Measurements from ENCODE around the gene SLC25A51. TPM values are rescaled to one million over a fixed set of nuclear protein-coding genes. Genes with fewer than 3 reads are reported as not detected.

The SLC25A51 gene
- total and polyA plus RNA-seq, 4 donors, result 3.8 to 24.4 (median 9.1) TPM

DNA sequence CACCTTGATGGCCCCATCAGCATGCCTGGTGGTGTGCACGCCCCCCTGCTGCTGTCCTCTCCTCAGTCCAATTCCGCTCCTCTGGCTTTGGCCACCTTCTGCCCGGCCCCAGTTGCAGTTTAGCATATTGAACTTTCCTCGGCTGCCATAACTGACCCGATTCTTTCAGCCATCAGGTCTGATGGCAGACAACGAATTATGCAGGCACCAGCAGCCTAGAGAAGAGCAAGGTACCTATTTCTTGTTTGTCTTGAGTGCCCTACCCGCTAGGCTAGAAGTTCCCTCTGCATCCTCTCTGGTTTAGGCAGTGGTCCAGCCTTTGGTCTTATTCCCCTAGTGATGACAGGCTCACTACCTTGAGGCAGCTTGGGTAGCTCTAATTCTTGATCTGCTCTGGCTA, 43.0 kb upstream of the SLC25A51 start:
- 96% methylated on average over 7 of the region's 7 CpGs for WGBS
- no peak for DNase-seq (ENCODE audit: low spot score)
- H3K9ac ChIP-seq (ENCODE audit: low read depth in 1 of 2, low read length in 2 of 2), result no peak overlapping the region
- H3K4me3 ChIP-seq (ENCODE audit: low read depth in 1 of 3, low read length in 3 of 3), result no peak overlapping the region
- no peaks in the 10 kb centered on the region for H3K9me3 ChIP-seq (ENCODE audit: control insufficient read depth in 4 of 4, low read length in 3 of 4)
- TF ChIP-seq HNF4A (conservative IDR thresholded peaks at IDR 0.05), result no peak
- no peak for TF ChIP-seq YY1 (IDR thresholded peaks at IDR 0.05)
- no peak for TF ChIP-seq GABPA (IDR thresholded peaks at IDR 0.05 in 1 of 2, conservative IDR thresholded peaks at IDR 0.05 in 1 of 2)
- no peak for TF ChIP-seq SP1 (IDR thresholded peaks at IDR 0.05)
- no peak for TF ChIP-seq HNF4G (IDR thresholded peaks at IDR 0.05)
- no peak for TF ChIP-seq TAF1 (conservative IDR thresholded peaks at IDR 0.05)
- TF ChIP-seq, protein P1, sequence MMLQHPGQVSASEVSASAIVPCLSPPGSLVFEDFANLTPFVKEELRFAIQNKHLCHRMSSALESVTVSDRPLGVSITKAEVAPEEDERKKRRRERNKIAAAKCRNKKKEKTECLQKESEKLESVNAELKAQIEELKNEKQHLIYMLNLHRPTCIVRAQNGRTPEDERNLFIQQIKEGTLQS (IDR thresholded peaks at IDR 0.05), result no peak
- TF ChIP-seq, protein P2, sequence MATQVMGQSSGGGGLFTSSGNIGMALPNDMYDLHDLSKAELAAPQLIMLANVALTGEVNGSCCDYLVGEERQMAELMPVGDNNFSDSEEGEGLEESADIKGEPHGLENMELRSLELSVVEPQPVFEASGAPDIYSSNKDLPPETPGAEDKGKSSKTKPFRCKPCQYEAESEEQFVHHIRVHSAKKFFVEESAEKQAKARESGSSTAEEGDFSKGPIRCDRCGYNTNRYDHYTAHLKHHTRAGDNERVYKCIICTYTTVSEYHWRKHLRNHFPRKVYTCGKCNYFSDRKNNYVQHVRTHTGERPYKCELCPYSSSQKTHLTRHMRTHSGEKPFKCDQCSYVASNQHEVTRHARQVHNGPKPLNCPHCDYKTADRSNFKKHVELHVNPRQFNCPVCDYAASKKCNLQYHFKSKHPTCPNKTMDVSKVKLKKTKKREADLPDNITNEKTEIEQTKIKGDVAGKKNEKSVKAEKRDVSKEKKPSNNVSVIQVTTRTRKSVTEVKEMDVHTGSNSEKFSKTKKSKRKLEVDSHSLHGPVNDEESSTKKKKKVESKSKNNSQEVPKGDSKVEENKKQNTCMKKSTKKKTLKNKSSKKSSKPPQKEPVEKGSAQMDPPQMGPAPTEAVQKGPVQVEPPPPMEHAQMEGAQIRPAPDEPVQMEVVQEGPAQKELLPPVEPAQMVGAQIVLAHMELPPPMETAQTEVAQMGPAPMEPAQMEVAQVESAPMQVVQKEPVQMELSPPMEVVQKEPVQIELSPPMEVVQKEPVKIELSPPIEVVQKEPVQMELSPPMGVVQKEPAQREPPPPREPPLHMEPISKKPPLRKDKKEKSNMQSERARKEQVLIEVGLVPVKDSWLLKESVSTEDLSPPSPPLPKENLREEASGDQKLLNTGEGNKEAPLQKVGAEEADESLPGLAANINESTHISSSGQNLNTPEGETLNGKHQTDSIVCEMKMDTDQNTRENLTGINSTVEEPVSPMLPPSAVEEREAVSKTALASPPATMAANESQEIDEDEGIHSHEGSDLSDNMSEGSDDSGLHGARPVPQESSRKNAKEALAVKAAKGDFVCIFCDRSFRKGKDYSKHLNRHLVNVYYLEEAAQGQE (IDR thresholded peaks at IDR 0.05), result no peak
- TF ChIP-seq EGR1 (IDR thresholded peaks at IDR 0.05; ENCODE audit: low read depth in 2 of 2), result no peak
- TF ChIP-seq RAD21 (IDR thresholded peaks at IDR 0.05), result no peak
- TF ChIP-seq, protein P3, sequence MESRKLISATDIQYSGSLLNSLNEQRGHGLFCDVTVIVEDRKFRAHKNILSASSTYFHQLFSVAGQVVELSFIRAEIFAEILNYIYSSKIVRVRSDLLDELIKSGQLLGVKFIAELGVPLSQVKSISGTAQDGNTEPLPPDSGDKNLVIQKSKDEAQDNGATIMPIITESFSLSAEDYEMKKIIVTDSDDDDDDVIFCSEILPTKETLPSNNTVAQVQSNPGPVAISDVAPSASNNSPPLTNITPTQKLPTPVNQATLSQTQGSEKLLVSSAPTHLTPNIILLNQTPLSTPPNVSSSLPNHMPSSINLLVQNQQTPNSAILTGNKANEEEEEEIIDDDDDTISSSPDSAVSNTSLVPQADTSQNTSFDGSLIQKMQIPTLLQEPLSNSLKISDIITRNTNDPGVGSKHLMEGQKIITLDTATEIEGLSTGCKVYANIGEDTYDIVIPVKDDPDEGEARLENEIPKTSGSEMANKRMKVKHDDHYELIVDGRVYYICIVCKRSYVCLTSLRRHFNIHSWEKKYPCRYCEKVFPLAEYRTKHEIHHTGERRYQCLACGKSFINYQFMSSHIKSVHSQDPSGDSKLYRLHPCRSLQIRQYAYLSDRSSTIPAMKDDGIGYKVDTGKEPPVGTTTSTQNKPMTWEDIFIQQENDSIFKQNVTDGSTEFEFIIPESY (IDR thresholded peaks at IDR 0.05), result no peak
- TF ChIP-seq JUND (IDR thresholded peaks at IDR 0.05), result no peak
- no peak for TF ChIP-seq FOXA2 (IDR thresholded peaks at IDR 0.05)
- TF ChIP-seq NR2F2 (IDR thresholded peaks at IDR 0.05), result no peak
- TF ChIP-seq, protein P4, sequence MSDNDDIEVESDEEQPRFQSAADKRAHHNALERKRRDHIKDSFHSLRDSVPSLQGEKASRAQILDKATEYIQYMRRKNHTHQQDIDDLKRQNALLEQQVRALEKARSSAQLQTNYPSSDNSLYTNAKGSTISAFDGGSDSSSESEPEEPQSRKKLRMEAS (IDR thresholded peaks at IDR 0.05), result no peak
- no peak for TF ChIP-seq RXRA (IDR thresholded peaks at IDR 0.05)
- TF ChIP-seq, protein P5, sequence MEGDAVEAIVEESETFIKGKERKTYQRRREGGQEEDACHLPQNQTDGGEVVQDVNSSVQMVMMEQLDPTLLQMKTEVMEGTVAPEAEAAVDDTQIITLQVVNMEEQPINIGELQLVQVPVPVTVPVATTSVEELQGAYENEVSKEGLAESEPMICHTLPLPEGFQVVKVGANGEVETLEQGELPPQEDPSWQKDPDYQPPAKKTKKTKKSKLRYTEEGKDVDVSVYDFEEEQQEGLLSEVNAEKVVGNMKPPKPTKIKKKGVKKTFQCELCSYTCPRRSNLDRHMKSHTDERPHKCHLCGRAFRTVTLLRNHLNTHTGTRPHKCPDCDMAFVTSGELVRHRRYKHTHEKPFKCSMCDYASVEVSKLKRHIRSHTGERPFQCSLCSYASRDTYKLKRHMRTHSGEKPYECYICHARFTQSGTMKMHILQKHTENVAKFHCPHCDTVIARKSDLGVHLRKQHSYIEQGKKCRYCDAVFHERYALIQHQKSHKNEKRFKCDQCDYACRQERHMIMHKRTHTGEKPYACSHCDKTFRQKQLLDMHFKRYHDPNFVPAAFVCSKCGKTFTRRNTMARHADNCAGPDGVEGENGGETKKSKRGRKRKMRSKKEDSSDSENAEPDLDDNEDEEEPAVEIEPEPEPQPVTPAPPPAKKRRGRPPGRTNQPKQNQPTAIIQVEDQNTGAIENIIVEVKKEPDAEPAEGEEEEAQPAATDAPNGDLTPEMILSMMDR (IDR thresholded peaks at IDR 0.05; ENCODE audit: low read depth, low read length, missing input control), result no peak
- TF ChIP-seq FOXA1 (IDR thresholded peaks at IDR 0.05), result no peak
- H3K27me3 ChIP-seq (ENCODE audit: control insufficient read depth in 4 of 4, insufficient read depth in 4 of 4, low read length in 3 of 4), result no peaks in the 10 kb centered on the region
- H3K36me3 ChIP-seq (ENCODE audit: control insufficient read depth in 4 of 4, insufficient read depth in 3 of 4, low read depth in 1 of 4, low read length in 3 of 4), result peaks cover 8 to 77% (median 53%) of the 10 kb centered on the region in 4 donors
- H3K4me1 ChIP-seq (ENCODE audit: control insufficient read depth in 4 of 4, insufficient read depth in 4 of 4, low read length in 3 of 4), result peaks cover 0 to 1% (median 0%) of the 10 kb centered on the region in 4 donors
- H3K27ac ChIP-seq (ENCODE audit: low read depth in 1 of 2, low read length in 2 of 2), result no peak overlapping the region
